Muscle layer of duodenum (tissue), 2 donors: ENCODE data around the gene SPIRE1.
"Not testable (repeated sequence)": the region's sequence is repeated elsewhere in the genome, so short reads cannot be mapped to it uniquely, and the experiment has no call there.

Experiments
- H3K27ac ChIP-seq: one replicate; pipeline ENCODE4 v1.7.0; 2013; ENCODE audit warnings: mild to moderate bottlenecking, low read length
- H3K27me3 ChIP-seq: one replicate; pipeline ENCODE4 v1.7.0; 2013; ENCODE audit warnings: low read depth, mild to moderate bottlenecking, control low read depth, low read length
- H3K36me3 ChIP-seq, 2 donors: one replicate each; pipeline ENCODE4 v1.7.0; 2013; ENCODE audit warnings: low read length in 2 of 2, control low read depth in 1 of 2, mild to moderate bottlenecking in 1 of 2; ENCODE audit not compliant: insufficient read depth in 2 of 2, control insufficient read depth in 1 of 2
- H3K4me1 ChIP-seq, 2 donors: one replicate each; pipeline ENCODE4 v1.7.0; 2013; ENCODE audit warnings: low read length in 2 of 2, mild to moderate bottlenecking in 2 of 2, control low read depth in 1 of 2, moderate library complexity in 1 of 2; ENCODE audit not compliant: insufficient read depth in 2 of 2, control insufficient read depth in 1 of 2
- H3K4me3 ChIP-seq, 2 donors: one replicate each; pipeline ENCODE4 v1.7.0; 2013; ENCODE audit warnings: low read length in 2 of 2, low read depth in 1 of 2, mild to moderate bottlenecking in 1 of 2
- H3K9me3 ChIP-seq, 2 donors: one replicate each; pipeline ENCODE4 v1.7.0; 2013; ENCODE audit warnings: low read length in 2 of 2, control low read depth in 1 of 2, mild to moderate bottlenecking in 1 of 2; ENCODE audit not compliant: control insufficient read depth in 1 of 2
- donor health status: healthy.

Gene SPIRE1

DNA sequence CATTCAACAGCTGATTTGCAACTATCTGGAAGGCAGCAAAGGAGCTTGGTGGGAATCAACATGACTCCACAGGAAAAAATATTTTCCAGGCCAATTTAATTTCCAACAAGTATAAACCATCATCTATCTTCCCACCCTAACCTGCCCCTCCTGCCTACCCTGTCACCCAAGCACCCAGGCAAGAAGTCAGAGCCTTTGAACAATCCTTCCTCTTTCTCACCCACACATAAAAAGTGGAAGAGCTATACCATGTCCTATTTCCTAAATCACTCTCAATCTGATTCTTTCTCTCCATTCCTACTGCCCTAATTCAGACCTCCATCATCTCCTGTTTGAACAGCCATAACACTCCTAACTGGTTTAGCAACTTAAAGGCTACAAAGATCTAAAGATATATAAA is 12.7 kb downstream of the SPIRE1 start:
- H3K27ac ChIP-seq, result no peak overlapping the region
- peaks cover 4% of the 10 kb centered on the region in 2 donors for H3K4me1 ChIP-seq
- no peaks in the 10 kb centered on the region for H3K36me3 ChIP-seq
- no peaks in the 10 kb centered on the region for H3K27me3 ChIP-seq
- no peak overlapping the region for H3K4me3 ChIP-seq
- no peaks in the 10 kb centered on the region for H3K9me3 ChIP-seq

DNA sequence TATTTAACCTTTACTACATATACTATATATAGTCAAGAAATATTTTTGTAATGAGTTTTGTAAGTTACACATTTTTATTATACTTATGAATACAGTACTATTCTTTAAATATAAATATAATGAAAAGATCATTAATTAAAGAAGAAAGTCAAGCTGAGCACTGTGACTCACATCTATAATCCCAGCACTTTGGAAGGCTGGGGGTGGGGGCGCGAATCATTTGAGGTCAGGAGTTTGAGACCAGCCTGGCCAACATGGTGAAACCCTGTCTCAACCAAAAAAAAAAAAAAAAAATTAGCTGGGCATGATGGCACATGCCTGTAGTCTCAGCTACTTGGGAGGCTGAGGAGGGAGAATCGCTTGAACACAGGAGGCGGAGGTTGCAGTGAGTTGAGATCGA is 14.2 kb downstream of the SPIRE1 start:
- H3K36me3 ChIP-seq, H3K27ac ChIP-seq, H3K9me3 ChIP-seq, H3K4me3 ChIP-seq, H3K4me1 ChIP-seq, H3K27me3 ChIP-seq: not testable (repeated sequence)

DNA sequence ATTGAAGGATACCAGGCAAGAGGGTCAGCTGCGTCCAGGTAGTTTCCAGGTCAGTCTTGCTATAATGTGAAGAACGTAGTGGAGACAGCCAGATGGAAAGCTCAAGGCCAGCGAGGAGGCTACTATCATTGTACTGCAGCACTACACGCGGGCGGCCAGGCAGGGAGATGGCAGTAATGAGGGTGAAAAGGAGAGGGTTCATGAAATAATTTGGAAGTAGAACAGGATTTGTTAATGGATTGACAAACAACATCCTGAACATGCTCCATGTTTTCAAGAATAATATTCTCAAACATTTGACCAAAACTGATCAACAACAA is 17.1 kb downstream of the SPIRE1 start:
- Histone ChIP-seq H3K4me1 (peaks cover 4% of the 10 kb centered on the region in 2 donors), H3K4me3 (no peak overlapping the region), H3K27me3 (no peaks in the 10 kb centered on the region), H3K9me3 (no peaks in the 10 kb centered on the region), H3K27ac (no peak overlapping the region), H3K36me3 (no peaks in the 10 kb centered on the region)

DNA sequence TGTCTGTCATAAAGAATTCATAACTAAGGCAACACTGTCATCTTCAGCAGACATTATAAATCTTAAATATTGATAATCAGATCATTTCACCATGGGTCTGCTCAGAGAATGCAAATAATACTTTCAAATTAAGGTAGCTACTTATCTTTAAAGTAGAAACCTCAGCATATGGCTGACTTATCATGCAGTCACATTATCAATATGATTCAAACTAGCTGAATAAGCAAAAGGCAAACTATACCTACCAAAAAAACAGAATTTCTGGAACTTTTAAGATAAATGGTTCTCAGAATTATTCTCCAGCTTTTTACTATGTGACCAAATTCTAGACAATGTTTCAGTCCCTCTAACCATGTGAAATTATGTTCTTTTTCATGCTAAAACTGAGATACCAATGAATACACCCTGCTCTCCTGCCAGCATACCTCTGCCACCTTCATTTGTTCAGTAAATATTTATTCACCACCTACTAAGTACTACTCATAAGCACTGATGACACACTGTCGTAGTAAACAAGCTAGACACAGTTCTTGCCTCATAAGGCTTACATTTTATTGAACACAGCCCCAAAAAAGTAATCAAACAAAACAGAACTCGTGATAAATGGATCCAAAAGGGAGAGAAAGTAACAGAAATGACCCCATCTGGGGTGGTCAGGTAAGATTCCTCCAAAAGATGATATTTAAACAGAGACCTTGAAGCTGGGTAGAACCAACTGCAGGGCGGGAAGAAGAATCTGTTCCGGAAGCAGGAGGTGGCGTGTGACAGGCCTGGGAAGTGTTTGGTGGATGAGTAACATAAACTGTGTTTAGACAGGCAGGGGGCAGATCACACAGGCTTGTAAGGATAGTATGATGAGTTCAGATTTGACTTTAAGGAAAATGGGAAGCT is 17.7 kb downstream of the SPIRE1 start:
- Histone ChIP-seq H3K27ac (no peak overlapping the region), H3K36me3 (no peaks in the 10 kb centered on the region), H3K4me1 (peaks cover 2 to 4% of the 10 kb centered on the region in 2 donors), H3K27me3 (no peaks in the 10 kb centered on the region), H3K9me3 (no peaks in the 10 kb centered on the region), H3K4me3 (no peak overlapping the region)

DNA sequence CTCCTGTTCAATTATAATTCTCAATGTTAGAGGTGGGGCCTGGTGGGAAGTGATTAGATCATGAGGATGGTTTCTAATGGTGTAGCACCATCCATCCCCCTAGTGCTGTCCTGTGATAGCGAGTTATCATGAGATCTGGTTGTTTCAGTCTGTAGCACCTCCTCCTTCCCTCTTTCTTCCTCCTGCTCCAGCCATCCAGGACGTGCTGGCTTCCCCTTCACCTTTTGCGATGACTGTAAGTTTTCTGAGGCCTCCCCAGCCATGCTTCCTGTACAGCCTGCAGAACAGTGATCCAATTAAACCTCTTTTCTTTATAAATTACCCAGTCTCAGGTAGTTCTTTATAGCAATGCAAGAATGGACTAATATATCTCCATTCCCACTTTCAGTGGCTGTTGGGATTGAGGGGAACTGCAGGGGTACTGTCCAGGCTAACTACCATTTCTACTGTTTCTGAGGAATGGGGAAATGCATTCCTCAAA is 19.2 kb downstream of the SPIRE1 start:
- Histone ChIP-seq H3K27ac (no peak overlapping the region), H3K36me3 (no peaks in the 10 kb centered on the region), H3K27me3 (no peaks in the 10 kb centered on the region), H3K9me3 (no peaks in the 10 kb centered on the region), H3K4me3 (no peak overlapping the region), H3K4me1 (no peaks in the 10 kb centered on the region)

DNA sequence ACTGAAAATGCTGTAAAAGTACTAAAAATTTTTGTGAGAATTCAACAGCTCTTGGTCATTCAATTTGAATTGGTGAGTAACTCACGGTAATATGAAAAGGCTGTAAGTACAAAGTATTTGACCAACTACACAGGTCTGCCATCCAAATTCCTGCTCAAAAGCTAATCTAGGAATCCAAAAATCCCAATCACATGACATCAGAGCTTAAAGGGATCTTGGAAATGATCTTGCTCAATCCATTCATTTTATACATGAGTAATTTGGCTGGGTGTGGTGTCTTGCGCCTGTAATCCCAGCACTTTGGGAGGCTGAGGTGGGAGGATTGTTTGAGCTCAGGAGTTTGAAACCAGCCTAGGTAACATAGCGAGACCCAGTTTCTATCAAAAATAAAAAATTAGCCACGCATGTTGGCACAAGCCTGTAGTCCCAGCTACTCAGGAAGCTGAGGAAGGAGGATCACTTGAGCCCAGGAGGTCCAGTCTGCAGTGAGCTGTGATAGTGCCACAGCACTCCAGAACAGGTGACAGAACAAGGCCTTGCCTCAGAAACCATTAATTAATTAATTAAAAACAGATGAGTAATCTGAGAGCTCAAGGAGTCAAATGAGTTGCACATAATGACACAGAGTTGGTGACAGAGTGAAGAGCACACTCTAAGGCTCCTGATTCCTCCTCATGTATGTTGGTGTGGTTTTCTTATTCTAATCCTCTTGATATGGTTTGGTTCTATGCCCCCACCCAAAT is 19.8 kb downstream of the SPIRE1 start:
- Histone ChIP-seq H3K27ac (no peak overlapping the region), H3K36me3 (no peaks in the 10 kb centered on the region), H3K4me3 (no peak overlapping the region), H3K27me3 (no peaks in the 10 kb centered on the region), H3K4me1 (no peaks in the 10 kb centered on the region), H3K9me3 (no peaks in the 10 kb centered on the region)

DNA sequence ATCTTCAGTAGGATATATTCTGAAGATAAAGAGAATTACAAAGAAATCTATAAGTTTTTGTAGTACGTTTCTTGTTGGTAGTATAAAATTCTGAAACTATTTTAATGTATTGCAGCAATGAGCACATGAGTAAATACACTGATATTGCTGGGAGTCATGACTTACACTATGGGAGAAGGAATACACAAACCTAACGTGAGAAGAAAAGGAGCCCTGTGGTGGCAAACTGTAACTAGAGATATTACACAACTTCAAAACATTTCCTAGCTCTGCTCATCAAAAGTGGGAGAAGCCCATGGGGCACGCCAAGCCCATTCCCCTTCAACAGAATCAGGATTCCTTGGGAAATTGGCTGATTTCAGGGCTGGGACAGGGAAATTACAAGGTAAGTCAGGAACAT is 20.5 kb downstream of the SPIRE1 start:
- H3K27me3 ChIP-seq, result no peaks in the 10 kb centered on the region
- no peaks in the 10 kb centered on the region for H3K36me3 ChIP-seq
- no peaks in the 10 kb centered on the region for H3K4me1 ChIP-seq
- H3K27ac ChIP-seq, result no peak overlapping the region
- no peak overlapping the region for H3K4me3 ChIP-seq
- no peaks in the 10 kb centered on the region for H3K9me3 ChIP-seq

DNA sequence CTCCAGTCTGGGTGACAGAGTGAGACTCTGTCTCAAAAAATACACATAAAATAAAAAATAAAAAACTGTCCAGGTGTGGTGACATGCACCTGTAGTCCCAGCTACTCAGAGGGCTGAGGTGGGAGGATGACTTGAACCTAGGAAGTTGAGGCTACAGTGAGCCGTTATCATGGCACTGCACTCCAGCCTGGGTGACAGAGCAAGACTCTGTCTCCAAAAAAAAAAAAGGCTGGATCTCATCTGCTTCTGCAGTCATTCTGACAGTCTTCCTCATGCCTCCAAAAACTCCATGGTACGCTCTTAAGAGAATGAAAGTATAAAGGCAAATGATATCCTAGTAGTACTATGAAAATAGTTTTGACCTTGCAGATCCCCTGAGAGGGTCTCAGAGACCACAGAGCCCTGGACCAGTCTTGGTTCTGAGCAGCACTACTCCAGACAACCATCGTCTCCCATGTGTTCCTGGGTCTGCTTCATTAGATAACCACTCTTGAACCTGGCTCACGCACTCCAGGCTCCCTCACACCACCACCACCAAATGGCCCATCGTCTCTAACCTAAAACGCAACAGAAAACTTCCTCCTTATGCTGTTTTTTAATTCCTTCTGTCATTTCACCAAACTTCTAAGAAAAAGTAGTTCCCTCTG is 26.0 kb downstream of the SPIRE1 start:
- H3K36me3 ChIP-seq, result no peaks in the 10 kb centered on the region
- H3K27ac ChIP-seq, result no peak overlapping the region
- no peaks in the 10 kb centered on the region for H3K4me1 ChIP-seq
- no peaks in the 10 kb centered on the region for H3K9me3 ChIP-seq
- H3K4me3 ChIP-seq, result no peak overlapping the region
- H3K27me3 ChIP-seq, result no peaks in the 10 kb centered on the region

DNA sequence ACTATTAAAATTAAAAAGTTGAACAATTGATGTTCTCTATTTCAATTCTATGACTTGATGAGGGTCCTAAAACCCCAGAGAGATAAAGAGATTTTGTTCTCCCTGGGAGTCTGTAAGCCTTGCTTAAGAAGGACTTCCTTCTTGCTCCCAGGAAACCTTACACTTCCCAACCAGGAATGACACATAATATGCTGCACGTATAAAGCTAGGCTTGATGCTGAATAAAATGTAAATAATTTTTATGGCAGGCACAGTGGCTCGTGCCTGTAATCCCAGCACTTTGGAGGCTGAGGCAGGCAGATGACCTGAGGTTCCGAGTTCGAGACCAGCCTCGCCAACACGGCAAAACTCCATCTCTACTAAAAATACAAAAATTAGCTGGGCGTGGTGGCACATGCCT is 27.8 kb downstream of the SPIRE1 start:
- no peaks in the 10 kb centered on the region for H3K4me1 ChIP-seq
- H3K27me3 ChIP-seq, result no peaks in the 10 kb centered on the region
- H3K4me3 ChIP-seq, result no peak overlapping the region
- no peaks in the 10 kb centered on the region for H3K36me3 ChIP-seq
- no peak overlapping the region for H3K27ac ChIP-seq
- H3K9me3 ChIP-seq, result no peaks in the 10 kb centered on the region

DNA sequence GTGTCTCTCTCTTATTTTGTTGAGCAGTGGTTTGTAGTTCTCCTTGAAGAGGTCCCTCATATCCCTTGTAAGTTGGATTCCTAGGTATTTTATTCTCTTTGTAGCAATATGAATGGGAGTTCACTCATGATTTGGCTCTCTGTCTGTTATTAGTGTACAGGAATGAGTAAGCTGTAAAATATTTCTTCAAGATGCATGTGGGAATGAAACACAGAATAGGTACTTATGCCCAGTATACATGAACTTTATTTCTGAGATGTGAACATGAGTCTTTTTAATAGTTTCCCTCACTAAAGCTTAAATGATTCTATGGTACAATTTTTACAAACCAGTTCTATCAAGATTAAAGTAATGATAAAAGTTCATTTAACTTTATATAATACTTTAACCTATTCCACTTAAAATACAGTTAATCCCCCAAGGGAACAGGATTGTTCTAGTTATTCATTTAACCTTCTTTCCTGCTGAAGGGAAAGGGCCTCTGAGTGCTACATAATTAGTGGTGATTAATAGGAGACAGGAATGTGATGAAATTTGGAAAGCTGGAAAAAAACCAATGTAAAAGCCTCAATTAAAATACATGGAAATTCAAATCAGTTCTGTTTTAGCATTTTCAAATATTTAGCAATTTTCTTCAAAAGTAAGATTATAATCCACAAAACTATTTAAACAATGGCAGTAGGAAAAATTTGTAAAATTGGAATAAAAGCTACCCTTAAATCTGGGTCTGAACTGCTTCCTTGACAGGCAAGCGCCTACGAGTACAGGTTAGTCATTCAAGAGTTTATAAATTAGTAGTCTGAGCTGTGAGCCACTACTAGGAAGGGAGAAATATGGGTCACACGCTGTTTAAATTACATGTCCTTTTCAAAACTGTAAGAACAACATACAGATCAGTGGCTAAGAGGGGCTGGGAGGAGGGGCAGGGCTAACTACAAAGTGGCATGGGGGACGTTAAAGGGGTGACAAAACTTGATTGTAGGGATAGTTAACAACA is 28.9 kb downstream of the SPIRE1 start:
- H3K4me3 ChIP-seq, result no peak overlapping the region
- no peaks in the 10 kb centered on the region for H3K36me3 ChIP-seq
- no peaks in the 10 kb centered on the region for H3K4me1 ChIP-seq
- H3K27ac ChIP-seq, result no peak overlapping the region
- no peaks in the 10 kb centered on the region for H3K27me3 ChIP-seq
- H3K9me3 ChIP-seq, result no peaks in the 10 kb centered on the region
